ENCODE measurements around the gene NRF1. TPM values are rescaled to one million over a fixed set of nuclear protein-coding genes. Genes with fewer than 3 reads are reported as not detected.
A peak's percentile ranks its signal among the peaks of the same experiment; 100 is the strongest.

Gene NRF1
- total and polyA plus RNA-seq, 2 of the 8 experiments (the other 6 are each of a cell fraction or from before 2014, with no cell fraction given), result 18.2 to 21.4 TPM

GRCh38 chr7:129792721-129793120 lies 181.2 kb downstream of the NRF1 start:
- H2BK20ac ChIP-seq (ENCODE audit: low read length), result no peak overlapping the region
- H2BK12ac ChIP-seq (ENCODE audit: low read depth, low read length), result no peak overlapping the region
- no peak overlapping the region for H3K56ac ChIP-seq (replicated peaks; ENCODE audit: insufficient read length, low read depth, low read length)
- H3K4me3 ChIP-seq (ENCODE audit: extremely low read depth in 1 of 4, insufficient read depth in 2 of 4, low read depth in 3 of 4, low read length in 4 of 4), result no peak overlapping the region
- H2BK5ac ChIP-seq (ENCODE audit: low read depth, low read length), result no peak overlapping the region
- H3K36me3 ChIP-seq (ENCODE audit: control insufficient read depth in 2 of 4, insufficient read depth in 4 of 4, low read length in 3 of 4), result no peaks in the 10 kb centered on the region
- no peaks in the 10 kb centered on the region for H3K23me2 ChIP-seq (ENCODE audit: low read depth, low read length)
- no peaks in the 10 kb centered on the region for H3K9me3 ChIP-seq (ENCODE audit: insufficient read depth in 2 of 2, low read depth in 1 of 2, low read length in 1 of 2)
- TF ChIP-seq YY1 (IDR thresholded peaks at IDR 0.05; ENCODE audit: low read depth, low read length), result 0 out of 2 replicates have a peak, but pooled peaks have one; percentile 11
- TF ChIP-seq SP4 (IDR thresholded peaks at IDR 0.05; ENCODE audit: low read length), result no peak
- no peaks in the 10 kb centered on the region for H3K79me1 ChIP-seq (ENCODE audit: low read depth, low read length)
- FAIRE-seq, result no peak
- no peak overlapping the region for H4K8ac ChIP-seq (ENCODE audit: extremely low read depth, insufficient read depth, low read length)
- POLR2A ChIA-PET (ENCODE audit: partially characterized antibody), result interaction anchor here (0.5 to 1.6 kb wide), 4 partner anchors 12 to 197 kb away, joined by 3 to 12 read pairs (median 3); no protein-coding TSS in a partner anchor
- H4K5ac ChIP-seq (ENCODE audit: insufficient read length, low read depth, low read length), result no peak overlapping the region
- CTCF ChIA-PET (ENCODE audit: partially characterized antibody), result interaction anchor here (0.8 to 7.7 kb wide), 3 partner anchors 12 to 33 kb away, joined by 3 to 59 read pairs (median 3); no protein-coding TSS in a partner anchor
- no peak overlapping the region for H3K27ac ChIP-seq (ENCODE audit: low read depth, low read length)
- H2AK5ac ChIP-seq (ENCODE audit: low read depth, low read length), result no peak overlapping the region
- H3K4me2 ChIP-seq (ENCODE audit: insufficient read depth in 1 of 2, low read depth in 2 of 2, low read length in 2 of 2), result no peak overlapping the region
- H3K4ac ChIP-seq (replicated peaks; ENCODE audit: insufficient read length, low read depth, low read length), result no peak overlapping the region
- no peak overlapping the region for H3K14ac ChIP-seq (ENCODE audit: insufficient read length)
- H3K9ac ChIP-seq (replicated peaks in 1 of 4; ENCODE audit: extremely low read depth in 1 of 4, low read depth in 3 of 4, low read length in 3 of 4), result no peak overlapping the region
- H2BK120ac ChIP-seq (replicated peaks; ENCODE audit: low read depth, low read length), result peak overlapping the region; percentile 21
- no peak for DNase-seq (ENCODE audit: low read depth in 1 of 2, low spot score in 2 of 2)
- WGBS, 2 experiments (ENCODE audit: extremely low coverage in 1 of 2, insufficient coverage in 1 of 2, insufficient read length in 1 of 2, insufficient replicate concordance in 2 of 2, low coverage in 1 of 2, low lambda C conversion rate in 2 of 2, missing lambda C conversion rate in 1 of 2), result 85% methylated on average over 9 of the region's 9 CpGs; no CpG with 5 or more reads in 1 of the 2 experiments
- H4K91ac ChIP-seq (replicated peaks; ENCODE audit: insufficient read length, low read length), result no peak overlapping the region
- peaks cover under 1 to 13% (median 5%) of the 10 kb centered on the region in 4 experiments; a peak in 6 of 7 replicates for H3K4me1 ChIP-seq (replicated peaks in 1 of 4; ENCODE audit: control insufficient read depth in 3 of 4, insufficient read depth in 4 of 4, low read length in 3 of 4)
- H3K18ac ChIP-seq (ENCODE audit: extremely low read depth, low read length), result no peak overlapping the region
- no peaks in the 10 kb centered on the region for H3K79me2 ChIP-seq (ENCODE audit: control insufficient read depth in 1 of 2, insufficient read depth in 2 of 2, low read length in 2 of 2)
- peaks cover 2 to 34% (median 28%) of the 10 kb centered on the region in 4 experiments for H3K27me3 ChIP-seq (replicated peaks in 1 of 4; ENCODE audit: control insufficient read depth in 3 of 4, extremely low read depth in 1 of 4, insufficient read depth in 3 of 4, low read length in 3 of 4)
- no peak overlapping the region for H3K23ac ChIP-seq (ENCODE audit: insufficient read length)
- no peak overlapping the region for H2BK15ac ChIP-seq (ENCODE audit: low read length)
- peaks cover 0 to 2% of the 10 kb centered on the region in 2 experiments for H4K20me1 ChIP-seq (replicated peaks in 1 of 2; ENCODE audit: control insufficient read depth in 1 of 2, insufficient read depth in 2 of 2, low read length in 2 of 2)
- H2AFZ ChIP-seq (ENCODE audit: low read length), result no peak overlapping the region
